Hepatic stellate cell (primary cell): ENCODE measurements around the gene GATC.
"Not testable (repeated sequence)": the region's sequence is repeated elsewhere in the genome, so short reads cannot be mapped to it uniquely, and the experiment has no call there.

Experiments
- DNase-seq: peaks from one replicate; pipeline ENCODE4 v3.0.0; 2011; ENCODE audit warnings: low spot score

Gene GATC

DNA sequence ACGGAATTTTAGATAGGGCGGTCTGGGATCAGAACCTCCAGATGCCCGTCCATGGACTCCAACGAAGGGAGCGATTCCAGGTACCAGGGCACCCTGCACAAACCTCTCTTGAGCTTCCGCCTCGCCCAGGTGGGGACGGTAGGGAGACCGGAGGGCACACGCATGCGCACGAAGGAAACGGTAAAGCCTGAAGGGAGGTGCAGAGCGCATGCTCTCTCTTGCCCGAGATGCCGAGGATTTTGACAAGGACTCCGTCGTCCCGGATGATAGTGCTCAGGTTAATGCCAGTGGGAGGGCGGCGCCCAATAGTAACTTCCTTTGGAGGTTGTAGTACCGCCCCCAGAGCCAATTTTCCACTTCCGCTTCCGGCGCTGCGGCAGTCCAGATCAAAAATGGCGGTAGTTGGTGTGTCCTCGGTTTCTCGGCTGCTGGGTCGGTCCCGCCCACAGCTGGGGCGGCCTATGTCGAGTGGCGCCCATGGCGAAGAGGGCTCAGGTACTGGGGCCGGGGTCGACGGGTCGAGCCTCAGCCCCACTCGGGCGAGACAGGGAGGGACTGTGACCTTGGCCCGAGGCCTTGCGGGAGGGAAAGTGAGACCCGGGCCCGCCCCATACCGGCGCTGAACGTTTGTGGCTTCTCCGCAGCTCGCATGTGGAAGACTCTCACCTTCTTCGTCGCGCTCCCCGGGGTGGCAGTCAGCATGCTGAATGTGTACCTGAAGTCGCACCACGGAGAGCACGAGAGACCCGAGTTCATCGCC, 8.3 kb upstream of the GATC start, which contains the start of gene COX6A1:
Gene COX6A1, plus strand, starts transcription at position 379 of the 760 bp plus-strand sequence. Its CDS starts 14 bp downstream, at position 393.
- DNase-seq = peak; percentile 98

DNA sequence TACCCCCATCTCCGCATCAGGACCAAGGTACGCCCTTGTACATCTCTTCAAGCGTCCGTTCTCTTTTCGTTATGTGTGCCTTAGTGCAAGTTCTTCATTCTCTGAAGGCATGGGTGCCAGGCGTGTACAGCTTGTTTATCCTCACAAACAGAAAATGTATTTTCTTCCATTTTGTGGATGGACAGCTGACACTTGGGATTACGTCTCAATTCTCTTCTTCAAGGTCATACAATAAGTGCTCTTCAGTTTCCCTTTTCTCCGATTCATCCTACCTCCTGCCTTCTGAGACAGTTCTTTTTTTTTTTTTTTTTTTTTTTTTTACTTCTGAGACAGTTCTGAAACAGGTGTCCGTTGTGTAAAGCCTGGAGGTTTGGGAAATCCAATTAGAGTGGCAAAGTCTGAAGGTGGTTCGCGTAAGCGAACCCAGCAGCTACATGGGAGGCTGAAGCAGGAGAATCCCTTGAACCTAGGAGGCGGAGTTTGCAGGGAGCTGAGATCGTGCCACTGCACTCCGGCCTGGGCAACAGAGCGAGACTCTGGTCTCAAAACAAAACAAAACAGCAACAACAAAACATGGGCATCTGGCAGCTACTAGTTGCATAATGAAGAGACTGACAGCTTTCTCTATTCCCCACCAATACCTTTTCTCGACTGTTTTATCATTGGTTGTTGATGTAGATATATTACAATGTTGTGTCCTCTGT, 7.6 kb upstream of the GATC start:
- DNase-seq = no peak

DNA sequence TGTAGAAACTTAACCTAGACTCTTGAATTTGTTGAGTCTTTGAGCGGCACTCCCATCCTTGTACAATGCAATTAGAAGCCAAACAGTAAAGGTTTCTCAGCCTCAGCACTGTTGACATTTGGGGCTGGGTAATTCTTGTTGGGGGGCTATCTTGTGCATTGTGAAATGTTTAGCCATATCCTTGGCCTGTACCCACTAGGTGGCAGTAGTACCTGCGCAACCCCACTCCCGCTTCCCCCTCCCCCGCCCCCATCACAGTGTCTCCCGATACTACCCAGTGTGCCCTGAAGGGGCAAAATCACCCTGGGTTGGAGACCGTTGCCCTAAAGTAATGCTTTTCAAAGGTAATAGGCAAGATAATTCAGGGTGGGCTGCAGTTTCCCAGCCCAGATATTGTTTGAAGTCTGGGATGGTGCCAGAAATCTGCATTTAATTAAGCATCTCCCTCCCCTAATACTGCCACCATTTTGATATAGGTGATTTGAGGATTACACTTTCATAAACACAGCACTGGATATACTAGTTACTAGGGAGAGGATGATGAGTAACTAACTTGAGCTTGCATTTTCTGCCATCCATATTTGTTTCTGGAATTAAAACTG, 6.5 kb upstream of the GATC start:
- DNase-seq = peak; percentile 81

GRCh38 chr12:120444676-120445075, 1.6 kb upstream of the GATC start:
- DNase-seq = no peak

DNA sequence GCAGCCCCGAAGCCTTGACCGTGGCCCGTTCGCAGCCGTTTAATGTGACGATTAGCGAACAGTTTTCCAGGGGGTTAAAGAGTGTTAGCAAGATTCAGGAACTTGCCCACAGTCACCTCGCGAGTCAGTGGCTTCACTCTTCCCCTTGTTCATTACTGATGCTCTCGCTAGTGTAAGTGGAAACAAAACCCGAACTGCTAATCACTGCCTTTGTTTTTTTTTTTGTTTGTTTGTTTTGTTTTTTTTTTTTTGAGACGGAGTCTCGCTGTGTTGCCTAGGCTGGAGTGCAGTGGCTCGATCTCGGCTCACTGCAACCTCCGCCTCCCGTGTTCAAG, 567 bp downstream of the GATC start:
- not testable (repeated sequence) for DNase-seq

DNA sequence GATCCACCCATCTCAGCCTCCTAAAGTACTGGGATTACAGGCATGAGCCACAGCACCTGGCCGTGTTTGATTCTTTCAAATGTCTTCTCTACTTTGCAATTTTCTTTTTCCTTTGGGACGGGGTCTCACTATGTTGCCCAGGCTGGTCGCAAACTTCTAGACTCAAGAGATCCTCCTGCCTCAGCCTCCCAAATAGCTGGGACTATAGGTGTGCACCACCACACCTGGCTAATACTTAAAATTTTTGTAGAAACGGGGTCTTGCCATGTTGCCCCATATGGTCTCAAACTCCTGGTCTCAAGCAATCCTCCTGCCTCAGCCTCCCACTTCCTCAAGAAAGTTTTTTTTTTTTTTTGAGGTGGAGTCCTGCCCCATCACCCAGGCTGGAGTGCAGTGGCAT, 1.7 kb downstream of the GATC start:
- DNase-seq = no peak

DNA sequence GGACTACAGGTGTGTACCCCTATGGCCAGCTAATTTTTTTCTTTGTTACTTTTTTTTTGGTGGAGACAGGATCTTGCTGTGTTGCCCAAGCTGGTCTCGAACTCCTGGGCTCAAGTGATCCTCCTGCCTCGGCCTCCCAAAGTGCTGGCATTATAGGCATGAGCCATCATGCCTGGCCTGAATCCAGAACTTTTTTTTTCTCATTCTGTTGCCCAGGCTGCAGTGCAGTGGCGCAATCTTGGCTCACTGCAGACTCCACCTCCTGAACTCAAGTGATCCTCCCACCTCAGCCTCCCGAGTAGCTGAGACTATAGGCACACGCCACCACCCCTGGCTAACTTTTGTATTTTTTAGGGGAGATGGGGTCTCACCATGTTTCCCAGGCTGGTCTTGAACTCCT, 6.3 kb downstream of the GATC start:
- DNase-seq = not testable (repeated sequence)

DNA sequence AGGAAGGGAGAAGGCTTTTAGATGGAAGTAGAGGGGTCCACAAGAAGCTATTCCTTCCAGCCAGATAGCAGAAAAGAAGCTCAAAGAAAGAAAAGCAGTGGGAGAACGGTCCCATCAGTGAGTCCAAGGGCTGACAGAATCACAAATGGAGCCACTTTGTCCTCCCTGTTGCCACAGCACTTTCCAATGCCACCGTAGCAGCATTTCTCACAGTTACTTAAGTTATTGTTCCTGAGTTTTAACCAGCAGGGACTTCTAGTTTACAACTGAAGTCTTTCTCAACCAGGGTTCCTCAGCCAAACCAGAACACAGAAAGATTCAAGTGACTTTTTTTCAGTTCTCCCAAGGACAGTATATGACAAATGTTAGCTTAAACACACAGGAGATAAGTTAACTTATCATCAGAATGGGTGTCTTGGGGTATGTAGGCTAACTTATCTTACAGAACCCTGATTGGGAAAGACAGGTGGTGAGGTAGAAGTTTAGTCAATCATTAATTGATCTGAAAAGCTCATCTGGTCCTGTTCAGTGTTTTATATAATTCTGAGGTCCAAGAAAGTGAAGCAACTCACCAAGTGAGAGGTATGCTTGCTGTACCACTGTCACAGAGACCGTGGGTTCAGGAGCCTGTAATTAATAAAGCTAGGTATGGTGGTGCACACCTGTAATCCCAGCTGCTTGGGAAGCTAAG, 7.0 kb downstream of the GATC start:
- DNase-seq = no peak

DNA sequence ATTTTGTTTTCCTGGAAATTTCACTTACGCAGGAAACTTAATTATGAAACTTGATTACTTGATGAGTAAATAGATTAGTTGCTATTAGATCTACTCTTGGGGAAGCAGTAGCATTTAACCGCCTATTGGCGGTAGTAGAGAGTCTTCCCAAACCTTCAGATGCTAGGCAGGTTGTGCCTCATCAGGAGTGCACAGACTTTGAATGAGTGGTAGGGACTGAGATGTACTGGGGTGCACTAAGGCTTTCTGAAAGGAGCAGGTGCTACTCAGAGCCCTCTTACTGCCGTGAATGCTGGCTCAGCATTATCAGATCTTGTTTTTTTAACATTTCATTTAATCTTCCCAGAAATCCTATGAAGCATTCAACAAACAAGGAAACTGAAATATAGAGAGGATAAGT, 7.7 kb downstream of the GATC start:
- DNase-seq = peak; percentile 34

- DNase-seq = no peak
These were observed 9.1 kb downstream of the GATC start for GRCh38 chr12:120455302-120455701.

- DNase-seq = no peak
These were observed 10.9 kb downstream of the GATC start for GRCh38 chr12:120457133-120457532.

- no peak for DNase-seq
These were observed 13.9 kb downstream of the GATC start for GRCh38 chr12:120460157-120460556.

- DNase-seq = no peak
These were observed 15.9 kb downstream of the GATC start for GRCh38 chr12:120462099-120462640.

- DNase-seq = no peak
These were observed 17.5 kb downstream of the GATC start for GRCh38 chr12:120463712-120464111.

GRCh38 chr12:120465756-120466155, 19.5 kb downstream of the GATC start:
- no peak for DNase-seq

- DNase-seq = no peak
These were observed 20.5 kb downstream of the GATC start for GRCh38 chr12:120466560-120467315.

- DNase-seq = no peak
These were observed 21.2 kb downstream of the GATC start for GRCh38 chr12:120467439-120467838.

- DNase-seq = peak; percentile 68
These were observed 22.1 kb downstream of the GATC start for GRCh38 chr12:120468325-120468820.

DNA sequence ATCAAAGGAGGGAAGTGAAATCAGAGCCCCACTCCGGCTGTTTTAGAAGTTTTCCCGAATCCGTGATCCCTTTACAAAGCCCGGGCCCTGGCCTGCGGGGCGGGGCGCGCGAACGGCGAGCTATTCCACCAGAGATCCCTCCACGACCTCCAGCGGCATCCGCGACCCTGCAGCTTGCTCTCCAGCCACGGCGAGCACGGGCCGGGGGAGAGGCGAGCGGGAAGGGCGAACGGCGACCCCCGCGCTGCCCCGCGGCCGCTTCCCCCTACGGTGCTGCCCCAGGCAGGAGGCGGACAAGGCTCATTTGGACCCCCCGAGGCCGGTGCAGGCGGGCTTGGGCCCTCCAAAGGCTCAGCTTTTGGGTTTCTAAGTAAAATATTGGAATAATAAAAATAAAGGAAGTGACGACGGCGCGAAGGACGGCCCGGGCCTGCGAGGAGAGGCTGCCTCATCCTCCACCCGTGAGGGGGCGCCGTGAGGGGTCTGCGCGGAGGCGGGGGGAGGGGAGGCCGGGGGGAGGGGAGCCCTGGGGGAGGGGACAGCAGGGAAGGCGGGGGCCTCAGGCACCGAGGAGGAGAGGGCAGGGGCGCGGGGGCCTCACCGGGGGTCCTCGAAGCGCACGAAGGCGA, 22.7 kb downstream of the GATC start:
- DNase-seq = peak; percentile 35

DNA sequence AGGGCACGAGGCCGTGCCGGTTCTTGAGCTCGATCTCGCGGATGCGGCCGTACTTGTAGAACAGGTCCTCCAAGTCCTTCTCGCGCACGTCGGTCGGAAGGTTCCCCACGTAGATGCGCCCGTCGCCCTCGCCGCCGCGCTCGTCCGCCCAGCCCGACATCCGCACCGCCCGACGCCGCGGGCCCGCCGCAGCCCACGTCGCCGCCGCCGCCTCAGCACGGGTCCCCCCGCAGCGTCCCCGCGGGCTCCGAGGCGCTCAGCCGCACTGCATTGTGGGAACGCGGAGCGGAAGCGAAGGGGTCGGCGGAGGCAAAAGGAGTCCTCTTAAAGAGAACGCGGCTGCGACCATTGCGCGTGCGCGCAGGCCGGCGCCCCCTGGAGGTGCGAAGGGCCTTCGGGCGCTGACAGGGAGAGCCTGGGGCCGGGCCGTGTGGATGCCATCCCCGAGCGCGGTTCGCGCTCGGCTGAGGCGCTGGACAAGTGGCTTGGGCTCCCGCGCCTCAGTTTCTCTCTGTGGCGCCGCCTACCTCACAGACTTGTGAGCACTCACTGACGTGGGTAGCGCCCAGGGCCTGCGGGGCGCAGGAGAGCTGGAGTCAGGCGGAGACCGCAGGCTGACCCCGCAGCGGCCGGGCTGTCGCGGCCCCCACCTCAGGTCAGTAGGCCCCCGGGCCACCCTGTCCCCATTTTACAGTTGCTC, 23.4 kb downstream of the GATC start, which contains the start of gene SRSF9:
Gene SRSF9, minus strand, starts transcription at position 299 of the 700 bp plus-strand sequence. Its CDS starts 139 bp downstream, at position 160.
- DNase-seq = peak; percentile 99
